Endothelial cell of umbilical vein (primary cell): ENCODE data around the gene KIAA1671. TPM values are rescaled to one million over a fixed set of nuclear protein-coding genes. Genes with fewer than 3 reads are reported as not detected.

Source experiments
- BruUV-seq: library from RNA; stranded (reverse); fragments of 400-500 nt; replicated peaks from 2 replicates; lab custom pipeline; 2021; lab: Mats Ljungman, UMichigan
- CTCF ChIA-PET: fragments of 300-600, 350-600 bp; sonication (Branson Sonifier 250); formaldehyde crosslinking; loops from one replicate; lab custom pipeline; 2021; ENCODE audit warnings: antibody characterized with exemption, inconsistent platforms; lab: Charles Lee
- POLR2A ChIA-PET: fragments of 300-600, 350-600 bp; sonication (Branson Sonifier 250); formaldehyde crosslinking; loops from one replicate; lab custom pipeline; 2021; ENCODE audit warnings: antibody characterized with exemption, inconsistent platforms; lab: Charles Lee
- DNase-seq: peaks from one replicate; pipeline ENCODE4 v3.0.0-alpha.2; 2011; ENCODE audit warnings: low read depth, low spot score
- FAIRE-seq: peaks from 2 replicates; lab custom pipeline; 2011; peaks lifted over from hg19 to GRCh38; lab: Jason Lieb, UNC
- H2AFZ ChIP-seq: 2 replicates; pipeline ENCODE4 v1.6.0; 2012; ENCODE audit warnings: low read depth, low read length, control low read depth, inconsistent platforms
- H3K27ac ChIP-seq: 2 replicates; pipeline ENCODE4 v1.5.1; 2011; ENCODE audit warnings: low read depth, mild to moderate bottlenecking, control low read depth, low read length, moderate library complexity; ENCODE audit not compliant: insufficient read depth
- H3K27me3 ChIP-seq, 2 experiments: 2 replicates each; pipeline versions ENCODE4 v1.6.0 to v1.6.1; 2011; ENCODE audit warnings: low read length in 2 of 2, mixed read lengths in 1 of 2; ENCODE audit not compliant: control insufficient read depth in 2 of 2, insufficient read depth in 2 of 2
- H3K36me3 ChIP-seq, 2 experiments: 2 replicates in 1 of 2; 3 replicates in 1 of 2; pipeline ENCODE4 v1.5.1; 2011; ENCODE audit warnings: low read length in 2 of 2, mild to moderate bottlenecking in 1 of 2, moderate library complexity in 1 of 2; ENCODE audit not compliant: control insufficient read depth in 2 of 2, insufficient read depth in 2 of 2; ENCODE audit errors: extremely low read depth in 1 of 2
- H3K4me1 ChIP-seq: 3 replicates; pipeline ENCODE4 v1.5.1; 2011; ENCODE audit warnings: mild to moderate bottlenecking, low read length; ENCODE audit not compliant: control insufficient read depth, insufficient read depth; ENCODE audit errors: extremely low read depth
- H3K4me2 ChIP-seq: 2 replicates; pipeline ENCODE4 v1.6.1; 2011; ENCODE audit warnings: low read length, control low read depth, mixed read lengths; ENCODE audit not compliant: insufficient read depth
- H3K4me3 ChIP-seq, 3 experiments: fragments of 200-600 bp in 1 of 3; sonication (generic), shearing (Covaris generic) in 1 of 3; replicated peaks in 1 of 3; 2 replicates each; pipeline ENCODE4 v1.5.1; 2011 to 2016; ENCODE audit warnings: control low read depth in 3 of 3, low read length in 3 of 3, mild to moderate bottlenecking in 2 of 3, inconsistent platforms in 1 of 3, low read depth in 1 of 3, moderate library complexity in 1 of 3; ENCODE audit not compliant: insufficient read depth in 1 of 3
- H3K79me2 ChIP-seq: 2 replicates; pipeline ENCODE4 v1.6.0; 2012; ENCODE audit warnings: low read length, inconsistent platforms; ENCODE audit not compliant: control insufficient read depth, insufficient read depth
- H3K9ac ChIP-seq: replicated peaks from 2 replicates; pipeline ENCODE3; 2011; ENCODE audit warnings: low read length, control low read depth; ENCODE audit not compliant: insufficient read depth; ENCODE audit errors: extremely low read depth
- H3K9me1 ChIP-seq: replicated peaks from 3 replicates; pipeline ENCODE4 v1.6.0; 2011; ENCODE audit warnings: mild to moderate bottlenecking, low read length; ENCODE audit not compliant: control insufficient read depth, insufficient read depth; ENCODE audit errors: extremely low read depth
- H3K9me3 ChIP-seq: replicated peaks from 2 replicates; pipeline ENCODE4 v1.5.1; 2012; ENCODE audit warnings: low read length, inconsistent platforms; ENCODE audit not compliant: control insufficient read depth, insufficient read depth
- H4K20me1 ChIP-seq: replicated peaks from 2 replicates; pipeline ENCODE3; 2011; ENCODE audit warnings: mild to moderate bottlenecking, low read length; ENCODE audit not compliant: control insufficient read depth, insufficient read depth; ENCODE audit errors: extremely low read depth
- CTCF ChIP-seq, 2 donors: IDR thresholded peaks; 1 replicate in 1 of 2; 2 replicates in 1 of 2; pipeline ENCODE4 v1.5.1; 2011; ENCODE audit warnings: low read length in 2 of 2, mild to moderate bottlenecking in 2 of 2, moderate library complexity in 2 of 2, control low read depth in 1 of 2, inconsistent platforms in 1 of 2, low read depth in 1 of 2; ENCODE audit not compliant: insufficient read depth in 1 of 2; ENCODE audit errors: extremely low read depth in 1 of 2
- EZH2 ChIP-seq: IDR thresholded peaks from 2 replicates; pipeline ENCODE4 v1.6.1; 2012; ENCODE audit warnings: borderline replicate concordance, low read depth, mild to moderate bottlenecking, moderate library complexity, low read length, inconsistent platforms; ENCODE audit not compliant: severe bottlenecking
- FOS ChIP-seq: IDR thresholded peaks from 2 replicates; pipeline ENCODE4 v1.6.1; 2011; ENCODE audit warnings: mild to moderate bottlenecking, low read length, moderate library complexity, borderline replicate concordance; ENCODE audit not compliant: insufficient read depth
- GATA2 ChIP-seq: IDR thresholded peaks from 2 replicates; pipeline ENCODE4 v1.7.0; 2011; ENCODE audit warnings: low read depth, mild to moderate bottlenecking, moderate library complexity, mixed read lengths, low read length; ENCODE audit not compliant: insufficient read length, insufficient read depth
- JUN ChIP-seq: IDR thresholded peaks from 2 replicates; pipeline ENCODE4 v1.6.1; 2011; ENCODE audit warnings: borderline replicate concordance, low read depth; ENCODE audit not compliant: insufficient read length, insufficient read depth
- MAX ChIP-seq: IDR thresholded peaks from 2 replicates; pipeline ENCODE4 v1.6.1; 2011; ENCODE audit not compliant: insufficient read depth, insufficient read length
- MYC ChIP-seq: IDR thresholded peaks from one replicate; pipeline ENCODE4 v1.6.1; 2011; ENCODE audit warnings: mild to moderate bottlenecking, low read depth, low read length
- POLR2A ChIP-seq: IDR thresholded peaks from 2 replicates; pipeline ENCODE4 v1.6.1; 2012; ENCODE audit warnings: low read depth, mild to moderate bottlenecking, control low read depth, low read length
- POLR2AphosphoS5 ChIP-seq: IDR thresholded peaks from 2 replicates; pipeline ENCODE4 v1.6.1; 2012; ENCODE audit warnings: low read depth, mild to moderate bottlenecking, control low read depth, low read length, moderate library complexity; ENCODE audit not compliant: insufficient read depth
- dilution Hi-C: fragments of 300-500 bp; cut with MboI; formaldehyde crosslinking; loops from one replicate; pipeline ENCODE4 v1.15.0; 2019; ENCODE audit warnings: low sequenced_read_pairs; ENCODE audit not compliant: extremely low pct_ligation_motif_present
- intact Hi-C: fragments of 100-400 bp; cut with micrococcal nuclease; formaldehyde crosslinking; loops from one replicate; pipeline ENCODE4 v1.10.0; 2022
- polyA plus RNA-seq, 4 experiments: library from polyadenylated mRNA; depleted of rRNA in 3 of 4; stranded (reverse) in 3 of 4; unstranded in 1 of 4; fragments of >200 nt; gene quantifications; 2 replicates each; pipeline versions ENCODE4 v1.2.1 to v1.2.3, GENCODE V29; 2011 to 2012; ENCODE audit warnings: missing spikeins in 1 of 4
- total RNA-seq: library from RNA; stranded (reverse); gene quantifications from 2 replicates; pipeline ENCODE4 v1.2.3, GENCODE V29; 2021

Gene KIAA1671
- total and polyA plus RNA-seq, 2 donors (not counting 3 experiments of a cell fraction or from before 2014, with no cell fraction given) = 23.1 to 85.1 TPM

DNA sequence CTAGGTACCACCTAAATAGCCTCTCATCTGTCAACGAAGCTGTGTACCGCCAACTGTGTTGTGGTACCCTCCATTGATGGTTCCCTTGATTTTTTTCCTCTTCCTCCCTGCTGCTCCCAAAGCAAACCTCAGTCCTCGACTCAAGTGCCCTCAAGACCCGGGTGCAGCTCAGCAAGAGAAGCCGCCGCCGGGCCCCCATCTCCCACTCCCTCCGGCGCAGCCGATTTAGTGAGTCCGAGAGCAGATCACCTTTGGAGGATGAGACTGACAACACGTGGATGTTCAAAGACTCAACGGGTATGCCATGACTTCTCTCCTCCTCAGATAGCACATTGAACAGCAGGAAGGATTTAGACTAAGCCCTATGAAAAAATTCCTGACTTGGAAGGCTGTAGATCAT lies 224.7 kb downstream of the KIAA1671 start:
- Histone ChIP-seq H3K9ac (no peak overlapping the region), H3K4me1 (no peaks in the 10 kb centered on the region), H3K27me3 (no peaks in the 10 kb centered on the region), H3K4me3 (no peak overlapping the region), H3K27ac (no peak overlapping the region), H3K9me1 (no peaks in the 10 kb centered on the region), H4K20me1 (no peaks in the 10 kb centered on the region), H2AFZ (no peak overlapping the region), H3K36me3 (peaks cover 18 to 39% of the 10 kb centered on the region in 2 experiments), H3K79me2 (no peaks in the 10 kb centered on the region), H3K4me2 (no peak overlapping the region), H3K9me3 (no peaks in the 10 kb centered on the region)
- CTCF ChIA-PET = interaction anchor here (1.9 kb wide), 1 partner anchor 12 kb away, joined by 7 read pairs; no protein-coding TSS in a partner anchor
- POLR2A ChIA-PET = no interaction called here
- no peak for FAIRE-seq
- no peak for DNase-seq
- intact Hi-C loops = no loop called here
- TF ChIP-seq CTCF (IDR thresholded peaks at IDR 0.05; ENCODE audit: extremely low read depth in 1 of 2, insufficient read depth in 1 of 2, low read depth in 1 of 2, low read length in 2 of 2) (no peak), GATA2 (no peak), JUN (no peak), POLR2A (no peak), EZH2 (no peak), MYC (no peak), FOS (no peak)
- dilution Hi-C loops = no loop called here
- BruUV-seq = no TSS peak

GRCh38 chr22:25177895-25178294 lies 225.4 kb downstream of the KIAA1671 start:
- intact Hi-C loops = no loop called here
- Histone ChIP-seq H4K20me1 (no peaks in the 10 kb centered on the region), H3K27me3 (no peaks in the 10 kb centered on the region), H3K9ac (no peak overlapping the region), H3K79me2 (no peaks in the 10 kb centered on the region), H3K4me1 (no peaks in the 10 kb centered on the region), H2AFZ (no peak overlapping the region), H3K36me3 (peaks cover 18 to 41% of the 10 kb centered on the region in 2 experiments), H3K4me3 (no peak overlapping the region), H3K9me3 (no peaks in the 10 kb centered on the region), H3K27ac (no peak overlapping the region), H3K9me1 (no peaks in the 10 kb centered on the region), H3K4me2 (no peak overlapping the region)
- POLR2A ChIA-PET = no interaction called here
- DNase-seq (no peak), FAIRE-seq (no peak)
- dilution Hi-C loops = no loop called here
- BruUV-seq = no TSS peak
- TF ChIP-seq MAX (no peak), POLR2AphosphoS5 (no peak), GATA2 (no peak), JUN (no peak), POLR2A (no peak), MYC (no peak), EZH2 (no peak), CTCF (IDR thresholded peaks at IDR 0.05; ENCODE audit: extremely low read depth in 1 of 2, insufficient read depth in 1 of 2, low read depth in 1 of 2, low read length in 2 of 2) (no peak), FOS (no peak)
- CTCF ChIA-PET = no interaction called here
